GM23338 (cell line): ENCODE data around the gene KPNA4. TPM values are rescaled to one million over a fixed set of nuclear protein-coding genes. Genes with fewer than 3 reads are reported as not detected.
A peak's percentile ranks its signal among the peaks of the same experiment; 100 is the strongest.

ENCODE experiments used
- ATAC-seq: fragments of 200-7000 bp; cut with Tn5 transposase; 3 replicates; pipeline ENCODE4 v1.9.1; 2020
- DNase-seq: peaks from one replicate; pipeline ENCODE4 v3.0.0-alpha.2; 2015; ENCODE audit warnings: low spot score
- H2AFZ ChIP-seq: fragments of 200-600 bp; sonication (generic); 2 replicates; pipeline ENCODE4 v1.8.0; 2016; ENCODE audit warnings: antibody characterized with exemption, mild to moderate bottlenecking, moderate library complexity
- H3F3A ChIP-seq: fragments of 200-600 bp; sonication (generic); replicated peaks from 2 replicates; pipeline ENCODE4 v1.8.0; 2017; ENCODE audit warnings: antibody characterized with exemption, mixed run types, low read depth
- H3K27ac ChIP-seq: fragments of 200-600 bp; sonication (generic); 2 replicates; pipeline ENCODE4 v1.6.1; 2016; ENCODE audit warnings: low read depth
- H3K27me3 ChIP-seq: fragments of 200-600 bp; sonication (generic); 2 replicates; pipeline ENCODE4 v1.8.0; 2016; ENCODE audit warnings: mild to moderate bottlenecking, mixed run types, moderate library complexity; ENCODE audit not compliant: insufficient read depth
- H3K36me3 ChIP-seq: fragments of 200-600 bp; sonication (generic); 2 replicates; pipeline ENCODE4 v1.8.0; 2016; ENCODE audit warnings: mild to moderate bottlenecking; ENCODE audit not compliant: insufficient read depth
- H3K4me1 ChIP-seq: fragments of 200-600 bp; sonication (generic); 2 replicates; pipeline ENCODE4 v1.8.0; 2016; ENCODE audit warnings: mild to moderate bottlenecking, moderate library complexity; ENCODE audit not compliant: insufficient read depth
- H3K4me2 ChIP-seq: fragments of 200-600 bp; sonication (generic); 2 replicates; pipeline ENCODE4 v1.7.1; 2017; ENCODE audit warnings: mixed run types
- H3K4me3 ChIP-seq: fragments of 200-600 bp; sonication (generic); 2 replicates; pipeline ENCODE4 v1.6.1; 2016; ENCODE audit warnings: mixed run types
- H3K79me2 ChIP-seq: fragments of 200-600 bp; sonication (generic); replicated peaks from 2 replicates; pipeline ENCODE4 v1.8.0; 2017; ENCODE audit warnings: mild to moderate bottlenecking; ENCODE audit not compliant: insufficient read depth
- H3K9me2 ChIP-seq: fragments of 200-600 bp; sonication (generic); 2 replicates; pipeline ENCODE4 v1.8.0; 2017; ENCODE audit not compliant: insufficient read depth
- H4K20me1 ChIP-seq: fragments of 200-600 bp; sonication (generic); replicated peaks from 2 replicates; pipeline ENCODE4 v1.8.0; 2017; ENCODE audit warnings: mild to moderate bottlenecking; ENCODE audit not compliant: insufficient read depth
- H3K27ac Mint-ChIP-seq: 2 replicates; pipeline ENCODE4 v1.8.0; 2020; ENCODE audit warnings: inconsistent platforms, mild to moderate bottlenecking, moderate library complexity, mixed read lengths
- H3K27me3 Mint-ChIP-seq: 3 replicates; pipeline ENCODE4 v1.8.0; 2022; ENCODE audit warnings: low read depth, mild to moderate bottlenecking, moderate library complexity, mixed read lengths, inconsistent platforms; ENCODE audit not compliant: insufficient read depth, poor library complexity
- H3K36me3 Mint-ChIP-seq: 3 replicates; pipeline ENCODE4 v1.8.0; 2021; ENCODE audit warnings: low read depth, mild to moderate bottlenecking, inconsistent platforms, moderate library complexity, mixed read lengths
- H3K4me1 Mint-ChIP-seq: 3 replicates; pipeline ENCODE4 v1.8.0; 2020; ENCODE audit warnings: mild to moderate bottlenecking, inconsistent platforms, mixed read lengths
- H3K4me3 Mint-ChIP-seq: 3 replicates; pipeline ENCODE4 v1.8.0; 2021; ENCODE audit warnings: moderate library complexity, mild to moderate bottlenecking, inconsistent platforms, mixed read lengths
- H3K9me3 Mint-ChIP-seq: 3 replicates; pipeline ENCODE4 v1.8.0; 2020; ENCODE audit warnings: moderate library complexity, mild to moderate bottlenecking, inconsistent platforms, mixed read lengths
- CREB1 ChIP-seq: fragments of 250-450 bp; sonication (Bioruptor Pico); IDR thresholded peaks from 2 replicates; pipeline ENCODE4 v1.5.0; 2020; ENCODE audit warnings: low read depth, mild to moderate bottlenecking, moderate library complexity
- EZH2 ChIP-seq: fragments of 200-600 bp; sonication (generic); IDR thresholded peaks from one replicate; pipeline ENCODE4 v1.8.0; 2017; ENCODE audit warnings: antibody characterized with exemption, mild to moderate bottlenecking, low read depth; ENCODE audit not compliant: unreplicated experiment
- STAT1 ChIP-seq: IDR thresholded peaks from one replicate; pipeline ENCODE4 v1.6.1; 2016; ENCODE audit warnings: antibody characterized with exemption; ENCODE audit not compliant: unreplicated experiment
- ZNF331 ChIP-seq: fragments of 250-450 bp; sonication (Bioruptor Pico); IDR thresholded peaks from 2 replicates; pipeline ENCODE4 v1.5.0; 2020; ENCODE audit warnings: low read depth, mild to moderate bottlenecking, moderate library complexity
- polyA plus RNA-seq: library from polyadenylated mRNA; unstranded; fragments of >200 nt; fragmentation: Nextera tagmentation; extraction: Ambion mirVana; gene quantifications from 2 replicates; pipeline ENCODE4 v1.2.1, GENCODE V29; 2016
- total RNA-seq: library from RNA; depleted of rRNA; stranded (reverse); fragments of >200 nt; shearing (Covaris generic); gene quantifications from 2 replicates; pipeline ENCODE4 v1.2.3, GENCODE V29; 2014
- TF ChIP-seq, protein P1 (sequence below), 2 experiments: fragments of 200-600 bp in 1 of 2; sonication (generic) in 1 of 2; conservative IDR thresholded peaks; 2 replicates each; pipeline versions ENCODE4 v1.5.1 to v1.6.1; 2016 to 2017; ENCODE audit warnings: antibody characterized with exemption in 2 of 2, low read depth in 2 of 2, mild to moderate bottlenecking in 2 of 2, moderate library complexity in 1 of 2
- TF ChIP-seq, protein P2 (sequence below): IDR thresholded peaks from 2 replicates; pipeline ENCODE4 v1.6.1; 2016; ENCODE audit warnings: antibody characterized with exemption
- TF ChIP-seq, protein P3 (sequence below): fragments of 250-450 bp; sonication (Bioruptor Pico); IDR thresholded peaks from 2 replicates; pipeline ENCODE4 v1.5.0; 2020; ENCODE audit warnings: mild to moderate bottlenecking, moderate library complexity
- TF ChIP-seq, protein P4 (sequence below): IDR thresholded peaks from one replicate; pipeline ENCODE4 v1.6.1; 2018; ENCODE audit warnings: antibody characterized with exemption; ENCODE audit not compliant: unreplicated experiment

KPNA4 gene
- total and polyA plus RNA-seq, 2 experiments from 2014 or later = 17.8 to 36.2 TPM

DNA sequence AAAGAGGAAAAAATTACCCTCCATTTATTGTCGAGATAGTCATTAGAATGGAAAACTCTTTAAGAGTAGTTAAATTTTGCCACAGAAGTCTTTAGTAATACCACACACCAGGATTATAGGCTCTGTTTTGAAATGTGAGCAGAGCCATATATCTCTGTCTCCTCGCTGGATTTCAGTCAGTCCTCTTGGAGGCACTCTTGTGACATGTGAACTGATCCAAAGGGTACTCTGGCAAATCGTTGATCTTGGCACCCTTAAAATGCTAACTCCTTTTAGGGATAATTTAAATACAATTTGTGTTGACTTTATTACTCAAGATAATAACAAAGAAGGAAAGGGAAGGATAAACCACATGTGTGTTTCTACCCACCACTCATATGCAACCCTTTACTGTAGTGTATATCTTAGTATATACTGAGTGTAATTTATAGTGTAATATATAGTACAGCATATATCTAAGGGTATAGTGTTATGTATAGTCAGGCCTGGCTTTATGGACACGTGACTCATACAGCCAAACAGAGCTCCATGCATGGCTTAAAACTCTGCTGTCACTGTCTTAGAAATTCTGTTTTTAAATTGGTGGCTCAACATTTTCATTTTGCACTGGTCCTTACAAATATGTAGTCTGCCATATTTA, 12.3 kb upstream of the KPNA4 start:
- no peak overlapping the region for H3K27ac Mint-ChIP-seq
- peak; percentile 37 for DNase-seq
- Histone ChIP-seq H3K9me2 (no peaks in the 10 kb centered on the region), H4K20me1 (no peaks in the 10 kb centered on the region), H3K79me2 (no peaks in the 10 kb centered on the region), H3K27ac (no peak overlapping the region), H3K4me1 (no peaks in the 10 kb centered on the region), H3K27me3 (no peaks in the 10 kb centered on the region), H3K4me3 (no peak overlapping the region), H3K36me3 (no peaks in the 10 kb centered on the region), H3F3A (no peaks in the 10 kb centered on the region), H3K4me2 (no peak overlapping the region), H2AFZ (no peak overlapping the region)
- peaks cover 9% of the 10 kb centered on the region; the same call in 1 of the 3 replicates for H3K9me3 Mint-ChIP-seq
- H3K4me1 Mint-ChIP-seq = no peaks in the 10 kb centered on the region
- TF ChIP-seq STAT1 = no peak
- TF ChIP-seq, protein P1, sequence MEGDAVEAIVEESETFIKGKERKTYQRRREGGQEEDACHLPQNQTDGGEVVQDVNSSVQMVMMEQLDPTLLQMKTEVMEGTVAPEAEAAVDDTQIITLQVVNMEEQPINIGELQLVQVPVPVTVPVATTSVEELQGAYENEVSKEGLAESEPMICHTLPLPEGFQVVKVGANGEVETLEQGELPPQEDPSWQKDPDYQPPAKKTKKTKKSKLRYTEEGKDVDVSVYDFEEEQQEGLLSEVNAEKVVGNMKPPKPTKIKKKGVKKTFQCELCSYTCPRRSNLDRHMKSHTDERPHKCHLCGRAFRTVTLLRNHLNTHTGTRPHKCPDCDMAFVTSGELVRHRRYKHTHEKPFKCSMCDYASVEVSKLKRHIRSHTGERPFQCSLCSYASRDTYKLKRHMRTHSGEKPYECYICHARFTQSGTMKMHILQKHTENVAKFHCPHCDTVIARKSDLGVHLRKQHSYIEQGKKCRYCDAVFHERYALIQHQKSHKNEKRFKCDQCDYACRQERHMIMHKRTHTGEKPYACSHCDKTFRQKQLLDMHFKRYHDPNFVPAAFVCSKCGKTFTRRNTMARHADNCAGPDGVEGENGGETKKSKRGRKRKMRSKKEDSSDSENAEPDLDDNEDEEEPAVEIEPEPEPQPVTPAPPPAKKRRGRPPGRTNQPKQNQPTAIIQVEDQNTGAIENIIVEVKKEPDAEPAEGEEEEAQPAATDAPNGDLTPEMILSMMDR (conservative IDR thresholded peaks at IDR 0.05; ENCODE audit: low read depth in 2 of 2) = peak; percentile 53 to 70
- ATAC-seq = peak; percentile 75
- H3K36me3 Mint-ChIP-seq = peaks cover 3% of the 10 kb centered on the region; the same call in 1 of the 3 replicates
- peaks cover 3% of the 10 kb centered on the region for H3K27me3 Mint-ChIP-seq
- no peak overlapping the region for H3K4me3 Mint-ChIP-seq

DNA sequence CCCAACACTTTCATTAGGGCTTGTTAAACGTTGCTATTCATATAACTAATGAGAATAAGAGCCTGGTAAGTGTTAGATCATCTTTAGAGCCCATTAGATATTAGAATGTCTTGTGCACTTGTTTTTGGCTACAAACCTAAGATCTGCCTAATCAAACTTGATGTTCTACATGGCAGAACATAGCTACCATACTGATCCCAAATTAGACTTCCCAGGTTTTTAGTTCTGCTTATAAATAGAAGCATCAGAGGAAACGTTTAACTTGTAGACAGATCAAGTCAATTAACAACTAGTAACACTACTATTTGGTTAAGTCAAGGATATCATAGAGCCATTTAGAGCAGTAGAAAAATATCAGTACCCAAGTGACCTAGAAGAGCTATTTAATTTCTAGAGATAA, 11.7 kb upstream of the KPNA4 start:
- no peak overlapping the region for H3K4me2 ChIP-seq
- H3K27ac ChIP-seq = no peak overlapping the region
- H3K4me3 ChIP-seq = no peak overlapping the region
- H3K9me3 Mint-ChIP-seq = peaks cover 9% of the 10 kb centered on the region; the same call in 1 of the 3 replicates
- ATAC-seq (no peak), DNase-seq (no peak)
- no peak overlapping the region for H3K27ac Mint-ChIP-seq
- H2AFZ ChIP-seq = no peak overlapping the region
- H3K27me3 Mint-ChIP-seq = peaks cover 3% of the 10 kb centered on the region
- H3K4me3 Mint-ChIP-seq = no peak overlapping the region
- H3K36me3 Mint-ChIP-seq = peaks cover 3% of the 10 kb centered on the region; the same call in 1 of the 3 replicates
- H3K36me3 ChIP-seq = no peaks in the 10 kb centered on the region
- H3K27me3 ChIP-seq = no peaks in the 10 kb centered on the region
- no peaks in the 10 kb centered on the region for H3K9me2 ChIP-seq
- H3K4me1 ChIP-seq = no peaks in the 10 kb centered on the region
- no peaks in the 10 kb centered on the region for H3F3A ChIP-seq
- H4K20me1 ChIP-seq = no peaks in the 10 kb centered on the region
- H3K79me2 ChIP-seq = no peaks in the 10 kb centered on the region
- H3K4me1 Mint-ChIP-seq = no peaks in the 10 kb centered on the region
- TF ChIP-seq, protein P2, sequence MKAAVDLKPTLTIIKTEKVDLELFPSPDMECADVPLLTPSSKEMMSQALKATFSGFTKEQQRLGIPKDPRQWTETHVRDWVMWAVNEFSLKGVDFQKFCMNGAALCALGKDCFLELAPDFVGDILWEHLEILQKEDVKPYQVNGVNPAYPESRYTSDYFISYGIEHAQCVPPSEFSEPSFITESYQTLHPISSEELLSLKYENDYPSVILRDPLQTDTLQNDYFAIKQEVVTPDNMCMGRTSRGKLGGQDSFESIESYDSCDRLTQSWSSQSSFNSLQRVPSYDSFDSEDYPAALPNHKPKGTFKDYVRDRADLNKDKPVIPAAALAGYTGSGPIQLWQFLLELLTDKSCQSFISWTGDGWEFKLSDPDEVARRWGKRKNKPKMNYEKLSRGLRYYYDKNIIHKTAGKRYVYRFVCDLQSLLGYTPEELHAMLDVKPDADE = no peak
- TF ChIP-seq EZH2 (no peak), ZNF331 (no peak), CREB1 (no peak)
- TF ChIP-seq, protein P3, sequence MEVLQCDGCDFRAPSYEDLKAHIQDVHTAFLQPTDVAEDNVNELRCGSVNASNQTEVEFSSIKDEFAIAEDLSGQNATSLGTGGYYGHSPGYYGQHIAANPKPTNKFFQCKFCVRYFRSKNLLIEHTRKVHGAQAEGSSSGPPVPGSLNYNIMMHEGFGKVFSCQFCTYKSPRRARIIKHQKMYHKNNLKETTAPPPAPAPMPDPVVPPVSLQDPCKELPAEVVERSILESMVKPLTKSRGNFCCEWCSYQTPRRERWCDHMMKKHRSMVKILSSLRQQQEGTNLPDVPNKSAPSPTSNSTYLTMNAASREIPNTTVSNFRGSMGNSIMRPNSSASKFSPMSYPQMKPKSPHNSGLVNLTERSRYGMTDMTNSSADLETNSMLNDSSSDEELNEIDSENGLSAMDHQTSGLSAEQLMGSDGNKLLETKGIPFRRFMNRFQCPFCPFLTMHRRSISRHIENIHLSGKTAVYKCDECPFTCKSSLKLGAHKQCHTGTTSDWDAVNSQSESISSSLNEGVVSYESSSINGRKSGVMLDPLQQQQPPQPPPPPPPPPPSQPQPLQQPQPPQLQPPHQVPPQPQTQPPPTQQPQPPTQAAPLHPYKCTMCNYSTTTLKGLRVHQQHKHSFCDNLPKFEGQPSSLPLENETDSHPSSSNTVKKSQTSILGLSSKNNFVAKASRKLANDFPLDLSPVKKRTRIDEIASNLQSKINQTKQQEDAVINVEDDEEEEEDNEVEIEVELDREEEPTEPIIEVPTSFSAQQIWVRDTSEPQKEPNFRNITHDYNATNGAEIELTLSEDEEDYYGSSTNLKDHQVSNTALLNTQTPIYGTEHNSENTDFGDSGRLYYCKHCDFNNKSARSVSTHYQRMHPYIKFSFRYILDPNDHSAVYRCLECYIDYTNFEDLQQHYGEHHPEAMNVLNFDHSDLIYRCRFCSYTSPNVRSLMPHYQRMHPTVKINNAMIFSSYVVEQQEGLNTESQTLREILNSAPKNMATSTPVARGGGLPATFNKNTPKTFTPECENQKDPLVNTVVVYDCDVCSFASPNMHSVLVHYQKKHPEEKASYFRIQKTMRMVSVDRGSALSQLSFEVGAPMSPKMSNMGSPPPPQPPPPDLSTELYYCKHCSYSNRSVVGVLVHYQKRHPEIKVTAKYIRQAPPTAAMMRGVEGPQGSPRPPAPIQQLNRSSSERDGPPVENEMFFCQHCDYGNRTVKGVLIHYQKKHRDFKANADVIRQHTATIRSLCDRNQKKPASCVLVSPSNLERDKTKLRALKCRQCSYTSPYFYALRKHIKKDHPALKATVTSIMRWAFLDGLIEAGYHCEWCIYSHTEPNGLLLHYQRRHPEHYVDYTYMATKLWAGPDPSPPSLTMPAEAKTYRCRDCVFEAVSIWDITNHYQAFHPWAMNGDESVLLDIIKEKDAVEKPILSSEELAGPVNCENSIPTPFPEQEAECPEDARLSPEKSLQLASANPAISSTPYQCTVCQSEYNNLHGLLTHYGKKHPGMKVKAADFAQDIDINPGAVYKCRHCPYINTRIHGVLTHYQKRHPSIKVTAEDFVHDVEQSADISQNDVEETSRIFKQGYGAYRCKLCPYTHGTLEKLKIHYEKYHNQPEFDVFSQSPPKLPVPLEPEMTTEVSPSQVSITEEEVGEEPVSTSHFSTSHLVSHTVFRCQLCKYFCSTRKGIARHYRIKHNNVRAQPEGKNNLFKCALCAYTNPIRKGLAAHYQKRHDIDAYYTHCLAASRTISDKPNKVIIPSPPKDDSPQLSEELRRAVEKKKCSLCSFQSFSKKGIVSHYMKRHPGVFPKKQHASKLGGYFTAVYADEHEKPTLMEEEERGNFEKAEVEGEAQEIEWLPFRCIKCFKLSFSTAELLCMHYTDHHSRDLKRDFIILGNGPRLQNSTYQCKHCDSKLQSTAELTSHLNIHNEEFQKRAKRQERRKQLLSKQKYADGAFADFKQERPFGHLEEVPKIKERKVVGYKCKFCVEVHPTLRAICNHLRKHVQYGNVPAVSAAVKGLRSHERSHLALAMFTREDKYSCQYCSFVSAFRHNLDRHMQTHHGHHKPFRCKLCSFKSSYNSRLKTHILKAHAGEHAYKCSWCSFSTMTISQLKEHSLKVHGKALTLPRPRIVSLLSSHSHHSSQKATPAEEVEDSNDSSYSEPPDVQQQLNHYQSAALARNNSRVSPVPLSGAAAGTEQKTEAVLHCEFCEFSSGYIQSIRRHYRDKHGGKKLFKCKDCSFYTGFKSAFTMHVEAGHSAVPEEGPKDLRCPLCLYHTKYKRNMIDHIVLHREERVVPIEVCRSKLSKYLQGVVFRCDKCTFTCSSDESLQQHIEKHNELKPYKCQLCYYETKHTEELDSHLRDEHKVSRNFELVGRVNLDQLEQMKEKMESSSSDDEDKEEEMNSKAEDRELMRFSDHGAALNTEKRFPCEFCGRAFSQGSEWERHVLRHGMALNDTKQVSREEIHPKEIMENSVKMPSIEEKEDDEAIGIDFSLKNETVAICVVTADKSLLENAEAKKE (CRISPR knock-in tag) = no peak
- TF ChIP-seq, protein P4, sequence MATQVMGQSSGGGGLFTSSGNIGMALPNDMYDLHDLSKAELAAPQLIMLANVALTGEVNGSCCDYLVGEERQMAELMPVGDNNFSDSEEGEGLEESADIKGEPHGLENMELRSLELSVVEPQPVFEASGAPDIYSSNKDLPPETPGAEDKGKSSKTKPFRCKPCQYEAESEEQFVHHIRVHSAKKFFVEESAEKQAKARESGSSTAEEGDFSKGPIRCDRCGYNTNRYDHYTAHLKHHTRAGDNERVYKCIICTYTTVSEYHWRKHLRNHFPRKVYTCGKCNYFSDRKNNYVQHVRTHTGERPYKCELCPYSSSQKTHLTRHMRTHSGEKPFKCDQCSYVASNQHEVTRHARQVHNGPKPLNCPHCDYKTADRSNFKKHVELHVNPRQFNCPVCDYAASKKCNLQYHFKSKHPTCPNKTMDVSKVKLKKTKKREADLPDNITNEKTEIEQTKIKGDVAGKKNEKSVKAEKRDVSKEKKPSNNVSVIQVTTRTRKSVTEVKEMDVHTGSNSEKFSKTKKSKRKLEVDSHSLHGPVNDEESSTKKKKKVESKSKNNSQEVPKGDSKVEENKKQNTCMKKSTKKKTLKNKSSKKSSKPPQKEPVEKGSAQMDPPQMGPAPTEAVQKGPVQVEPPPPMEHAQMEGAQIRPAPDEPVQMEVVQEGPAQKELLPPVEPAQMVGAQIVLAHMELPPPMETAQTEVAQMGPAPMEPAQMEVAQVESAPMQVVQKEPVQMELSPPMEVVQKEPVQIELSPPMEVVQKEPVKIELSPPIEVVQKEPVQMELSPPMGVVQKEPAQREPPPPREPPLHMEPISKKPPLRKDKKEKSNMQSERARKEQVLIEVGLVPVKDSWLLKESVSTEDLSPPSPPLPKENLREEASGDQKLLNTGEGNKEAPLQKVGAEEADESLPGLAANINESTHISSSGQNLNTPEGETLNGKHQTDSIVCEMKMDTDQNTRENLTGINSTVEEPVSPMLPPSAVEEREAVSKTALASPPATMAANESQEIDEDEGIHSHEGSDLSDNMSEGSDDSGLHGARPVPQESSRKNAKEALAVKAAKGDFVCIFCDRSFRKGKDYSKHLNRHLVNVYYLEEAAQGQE = no peak
